HG03460 (cell line): ENCODE results near the gene C11orf16.
"Not testable (repeated sequence)": the region's sequence is repeated elsewhere in the genome, so short reads cannot be mapped to it uniquely, and the experiment has no call there.

Source experiments
- ATAC-seq: cut with Tn5 transposase; IDR thresholded peaks from one replicate; pipeline ENCODE4 v1.9.1; 2021; ENCODE audit not compliant: unreplicated experiment

C11orf16 gene

DNA sequence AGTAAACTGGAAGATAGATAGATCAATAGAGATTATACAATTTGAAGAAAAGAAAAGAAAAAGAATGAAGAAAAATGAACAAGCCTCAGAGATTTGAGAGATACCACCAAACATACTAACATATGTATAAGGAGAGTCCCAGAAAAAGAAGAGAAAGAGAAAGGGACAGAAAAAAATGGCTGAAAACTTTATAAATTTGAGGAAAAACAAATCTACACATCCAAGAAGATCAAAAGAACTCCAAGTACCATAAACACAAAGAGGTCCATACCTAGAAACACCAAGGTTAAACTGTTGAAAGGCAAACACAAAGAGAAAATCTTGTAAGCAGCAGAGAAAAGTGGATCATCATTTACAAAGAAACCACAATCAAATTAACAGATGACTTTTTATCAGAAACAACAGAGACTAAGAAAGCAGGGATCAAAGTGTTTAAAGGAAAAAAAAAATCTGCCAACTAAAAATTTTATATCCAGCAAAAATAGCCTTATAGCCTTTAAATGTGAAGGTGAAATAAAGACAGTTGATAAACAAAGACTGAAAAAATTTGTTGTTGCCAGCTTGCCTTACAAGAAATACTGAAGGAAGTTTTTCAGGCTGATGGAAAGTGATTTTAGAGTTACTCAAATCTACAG is 33.5 kb downstream of the C11orf16 start:
- ATAC-seq: no peak

DNA sequence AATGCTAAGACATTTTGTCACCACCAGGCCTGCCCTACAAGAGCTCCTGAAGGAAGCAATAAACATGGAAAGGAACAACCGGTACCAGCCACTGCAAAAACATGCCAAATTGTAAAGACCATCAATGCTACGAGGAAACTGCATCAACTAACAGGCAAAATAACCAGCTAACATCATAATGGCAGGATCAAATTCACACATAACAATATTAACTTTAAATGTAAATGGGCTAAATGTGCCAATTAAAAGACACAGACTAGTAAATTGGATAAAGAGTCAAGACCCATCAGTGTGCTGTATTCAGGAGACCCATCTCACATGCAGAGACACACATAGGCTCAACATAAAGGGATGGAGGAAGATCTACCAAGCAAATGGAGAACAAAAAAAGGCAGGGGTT is 41.6 kb downstream of the C11orf16 start:
- not testable (repeated sequence) for ATAC-seq

DNA sequence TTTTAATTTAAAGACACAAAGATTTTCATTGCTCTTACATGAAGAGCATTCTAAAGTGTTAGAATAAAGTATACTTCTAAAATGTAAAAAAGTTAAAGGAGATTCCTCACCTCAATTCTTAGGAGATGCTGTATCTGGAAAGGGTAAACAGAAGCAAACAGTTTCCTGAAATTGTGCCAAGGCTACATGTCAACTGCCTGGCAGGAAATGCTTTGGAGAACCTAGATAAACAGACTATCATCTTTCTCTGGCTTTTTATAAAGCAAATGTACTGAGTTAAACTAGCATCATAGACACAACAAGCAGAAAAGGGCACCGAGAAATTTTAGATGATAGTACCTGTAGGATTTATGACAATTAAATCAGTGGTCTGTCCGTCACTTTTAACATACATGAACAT is 46.4 kb downstream of the C11orf16 start:
- no peak for ATAC-seq

DNA sequence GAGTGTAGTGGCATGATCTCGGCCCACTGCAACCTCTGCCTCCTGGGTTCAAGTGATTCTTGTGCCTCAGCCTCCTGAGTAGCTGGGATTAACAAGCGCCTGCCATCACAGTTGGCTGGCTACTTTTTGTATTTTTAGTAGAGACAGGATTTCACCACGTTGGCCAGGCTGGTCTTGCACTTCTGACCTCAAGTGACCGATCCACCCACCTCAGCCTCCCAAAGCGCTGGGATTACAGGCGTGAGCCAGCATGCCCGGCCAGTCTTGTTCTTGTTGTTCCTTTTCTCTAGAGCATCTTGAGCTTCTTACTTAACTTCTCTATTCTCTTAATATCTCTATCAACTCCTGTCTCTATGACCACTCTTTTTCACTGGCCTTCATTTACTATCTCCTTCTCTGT is 51.2 kb downstream of the C11orf16 start:
- ATAC-seq: not testable (repeated sequence)

DNA sequence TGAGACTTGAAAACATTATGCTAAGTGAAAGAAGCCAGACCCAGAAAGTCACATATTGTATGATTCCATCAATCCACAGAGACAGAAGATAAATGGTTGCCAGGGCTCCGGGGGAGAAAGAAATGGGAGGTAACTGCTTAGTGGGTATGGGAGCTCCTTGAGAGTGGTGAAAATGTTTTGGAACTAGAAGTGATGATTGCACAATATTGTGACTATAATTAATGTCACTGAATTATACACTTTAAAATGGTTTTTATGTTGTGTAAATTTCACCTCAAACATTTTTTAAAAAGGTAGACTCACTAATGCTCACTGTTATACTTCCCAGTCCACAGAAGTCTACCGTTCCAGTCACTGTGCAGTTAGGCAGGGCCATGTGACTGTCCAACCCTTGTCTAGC is 54.0 kb downstream of the C11orf16 start:
- no peak for ATAC-seq

DNA sequence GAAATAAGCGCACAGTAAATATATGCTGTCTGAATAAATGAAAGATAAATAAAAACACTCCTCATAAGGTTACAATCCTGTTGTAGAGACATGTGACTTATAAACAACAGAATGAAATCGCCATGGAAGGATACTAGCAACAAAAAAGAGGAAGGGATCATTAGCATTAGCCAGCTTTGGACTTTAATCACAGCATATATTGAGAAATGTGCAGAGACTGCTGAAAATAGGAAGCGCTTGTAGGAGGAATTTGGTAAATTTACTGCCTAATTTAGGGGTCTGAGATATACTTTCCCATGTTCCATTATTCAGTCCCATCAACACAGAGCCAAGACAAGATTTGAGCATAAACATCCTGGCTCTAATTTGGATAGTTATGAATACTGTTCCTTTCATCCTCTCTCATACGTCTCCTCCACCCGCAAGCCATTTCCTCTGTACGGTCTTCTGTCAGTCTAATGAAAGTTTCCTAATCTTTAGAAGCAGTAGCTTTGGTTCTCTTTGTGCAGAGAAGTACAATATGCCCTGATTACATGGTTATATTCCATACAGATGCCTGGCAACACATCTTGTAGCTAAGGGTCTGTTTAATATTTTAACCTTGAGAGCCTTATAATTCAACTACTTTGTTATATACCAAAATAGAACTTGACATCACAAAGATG is 58.9 kb downstream of the C11orf16 start:
- no peak for ATAC-seq

DNA sequence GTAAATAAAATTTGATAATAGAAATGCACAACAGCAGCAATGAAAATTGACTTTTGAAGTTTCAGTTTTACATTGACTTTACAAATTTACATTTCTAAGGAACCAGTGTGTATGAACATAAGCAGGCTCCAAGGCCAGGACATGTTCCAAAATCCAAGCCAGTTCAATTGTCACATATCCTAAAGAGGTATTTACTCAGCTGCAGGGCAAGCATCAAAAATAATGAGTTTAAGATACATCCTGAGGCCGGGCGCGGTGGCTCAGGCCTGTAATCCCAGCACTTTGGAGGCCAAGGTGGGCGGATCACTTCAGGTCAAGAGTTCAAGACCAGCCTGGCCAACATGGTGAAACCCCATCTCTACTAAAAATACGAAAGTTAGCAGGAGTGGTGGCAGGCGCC is 60.8 kb downstream of the C11orf16 start:
- no peak for ATAC-seq

DNA sequence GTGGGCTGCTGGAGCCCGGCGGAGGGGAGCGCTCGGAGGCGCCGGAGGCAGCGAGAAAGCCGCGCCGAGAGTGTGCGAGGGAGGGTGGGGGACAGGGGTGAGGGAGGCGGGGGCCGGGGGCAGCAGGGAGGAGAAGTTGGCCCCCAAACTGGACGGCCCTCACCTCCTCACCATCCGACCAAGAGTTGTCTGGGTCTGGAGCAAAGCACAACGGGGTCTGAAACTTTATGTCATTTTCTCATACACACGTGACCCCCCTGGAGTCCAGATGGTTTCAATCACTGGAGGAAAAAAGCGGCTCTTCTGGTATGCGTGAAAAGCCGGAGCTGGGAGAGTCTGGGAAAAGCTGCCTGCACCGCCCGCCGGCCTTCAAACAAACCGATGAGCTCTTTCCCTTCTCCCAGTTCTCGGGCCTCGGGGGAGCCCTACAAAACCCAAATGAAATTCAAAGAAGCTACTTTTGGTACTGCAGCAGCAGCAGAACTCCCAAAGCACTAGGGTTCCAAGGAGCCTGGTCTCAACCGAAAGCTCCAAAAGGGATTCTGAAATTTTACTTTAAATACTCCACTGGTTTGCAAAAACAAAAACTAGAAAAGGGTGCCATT is 61.5 kb downstream of the C11orf16 start:
- no peak for ATAC-seq

DNA sequence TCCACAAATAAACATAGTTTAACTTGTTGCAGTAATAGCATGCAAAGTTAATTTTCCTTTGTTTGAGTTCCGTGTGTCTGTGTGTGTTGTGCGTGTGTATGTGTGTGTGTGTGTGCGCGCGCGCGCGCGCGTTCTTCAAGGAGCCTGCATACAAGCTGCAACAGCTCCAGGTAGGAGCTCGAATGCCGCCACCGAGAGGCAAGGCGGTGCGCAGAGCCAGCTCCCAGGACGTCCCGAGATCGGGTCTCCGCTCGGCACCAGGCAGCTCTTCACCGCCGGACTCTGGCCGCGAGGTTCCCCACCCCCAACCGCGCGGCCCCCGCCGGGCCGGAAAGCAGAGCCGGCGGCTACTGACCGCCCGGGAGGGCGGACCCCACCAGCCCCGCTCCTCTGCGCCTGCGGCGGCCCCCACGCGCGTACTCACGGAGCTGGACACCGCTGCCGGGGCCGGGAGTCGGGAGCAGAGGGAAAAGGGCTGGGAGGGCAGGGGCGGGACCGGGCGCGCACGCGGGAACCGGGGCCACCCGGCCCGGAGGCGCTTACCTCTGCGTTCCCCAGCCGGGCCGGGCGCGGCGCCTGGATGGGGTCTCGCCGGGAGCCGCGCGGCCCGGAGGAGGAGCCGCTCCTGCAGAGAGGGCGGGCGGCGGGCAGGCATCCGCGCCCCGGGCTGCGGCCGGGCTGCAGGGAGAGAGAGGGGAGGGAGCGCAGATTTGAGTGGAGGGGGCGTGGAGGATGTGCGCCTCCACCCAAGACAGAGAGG is 62.2 kb downstream of the C11orf16 start:
- no peak for ATAC-seq
